Endodermal cell (in vitro differentiated cells): ENCODE results near the gene PRKAB2. TPM values are rescaled to one million over a fixed set of nuclear protein-coding genes. Genes with fewer than 3 reads are reported as not detected.
"Not testable (repeated sequence)": the region's sequence is repeated elsewhere in the genome, so short reads cannot be mapped to it uniquely, and the experiment has no call there.

Source experiments
- DNase-seq: peaks from one replicate; pipeline ENCODE4 v3.0.0-alpha.2; 2017
- H3K27ac ChIP-seq: 2 replicates; pipeline ENCODE4 v1.5.1; 2013; ENCODE audit warnings: mild to moderate bottlenecking, low read depth, low read length, moderate library complexity
- H3K27me3 ChIP-seq: 2 replicates; pipeline ENCODE4 v1.6.1; 2013; ENCODE audit warnings: mild to moderate bottlenecking, low read length, moderate library complexity; ENCODE audit not compliant: insufficient read depth, control insufficient read depth, poor library complexity, severe bottlenecking
- H3K36me3 ChIP-seq: 2 replicates; pipeline ENCODE4 v1.7.0; 2013; ENCODE audit warnings: mild to moderate bottlenecking, low read length, moderate library complexity; ENCODE audit not compliant: control insufficient read depth, insufficient read depth
- H3K4me1 ChIP-seq: one replicate; pipeline ENCODE4 v1.7.0; 2013; ENCODE audit warnings: low read length; ENCODE audit not compliant: control insufficient read depth, insufficient read depth
- H3K4me3 ChIP-seq: 2 replicates; pipeline ENCODE4 v1.5.1; 2013; ENCODE audit warnings: mild to moderate bottlenecking, low read length, moderate library complexity
- H3K9ac ChIP-seq: 2 replicates; pipeline ENCODE4 v1.6.1; 2013; ENCODE audit warnings: mild to moderate bottlenecking, low read length, moderate library complexity; ENCODE audit not compliant: poor library complexity, severe bottlenecking; ENCODE audit errors: extremely low read depth
- H3K9me3 ChIP-seq: 2 replicates; pipeline ENCODE4 v1.6.1; 2013; ENCODE audit warnings: mild to moderate bottlenecking, low read length, moderate library complexity; ENCODE audit not compliant: control insufficient read depth
- H3K27ac Mint-ChIP-seq: 2 replicates; pipeline ENCODE4 v1.8.0; 2020; ENCODE audit warnings: mixed read lengths
- H3K27me3 Mint-ChIP-seq: 2 replicates; pipeline ENCODE4 v1.8.0; 2021; ENCODE audit warnings: mild to moderate bottlenecking, mixed read lengths; ENCODE audit not compliant: insufficient read depth
- H3K36me3 Mint-ChIP-seq: 2 replicates; pipeline ENCODE4 v1.8.0; 2020; ENCODE audit warnings: low read depth, mixed read lengths
- H3K4me1 Mint-ChIP-seq: 2 replicates; pipeline ENCODE4 v1.8.0; 2020; ENCODE audit warnings: mixed read lengths
- H3K4me3 Mint-ChIP-seq: 2 replicates; pipeline ENCODE4 v1.8.0; 2020; ENCODE audit warnings: mild to moderate bottlenecking, moderate library complexity, mixed read lengths
- H3K9me3 Mint-ChIP-seq: 2 replicates; pipeline ENCODE4 v1.8.0; 2020; ENCODE audit warnings: mild to moderate bottlenecking, mixed read lengths
- WGBS, 2 experiments: methylation state at CpG; one replicate each; pipeline versions ENCODE4 v1.1.5 to v1.1.7; 2013; ENCODE audit warnings: missing lambda C conversion rate in 2 of 2, mixed read lengths in 1 of 2; ENCODE audit not compliant: insufficient coverage in 1 of 2, insufficient read length in 1 of 2; 5-methylcytosine and 5-hydroxymethylcytosine counted together
- total RNA-seq, 2 donors: library from RNA; stranded (reverse); fragmentation: NEBNext Ultra II Directional in 1 of 2; extraction: Animal tissue kit (Norgen Biotek cat#: 25700) in 1 of 2; gene quantifications; 2 replicates in 1 of 2; 3 replicates in 1 of 2; pipeline ENCODE4 v1.2.1, GENCODE V29; 2021
- TF ChIP-seq, protein P1 (sequence below): fragments of 200-600 bp; sonication (generic); conservative IDR thresholded peaks from 2 replicates; pipeline ENCODE4 v1.5.0; 2021; ENCODE audit warnings: antibody characterized with exemption, mild to moderate bottlenecking

Gene PRKAB2
- total RNA-seq, 2 donors from 2014 or later, result 50.5 to 83.5 TPM

DNA sequence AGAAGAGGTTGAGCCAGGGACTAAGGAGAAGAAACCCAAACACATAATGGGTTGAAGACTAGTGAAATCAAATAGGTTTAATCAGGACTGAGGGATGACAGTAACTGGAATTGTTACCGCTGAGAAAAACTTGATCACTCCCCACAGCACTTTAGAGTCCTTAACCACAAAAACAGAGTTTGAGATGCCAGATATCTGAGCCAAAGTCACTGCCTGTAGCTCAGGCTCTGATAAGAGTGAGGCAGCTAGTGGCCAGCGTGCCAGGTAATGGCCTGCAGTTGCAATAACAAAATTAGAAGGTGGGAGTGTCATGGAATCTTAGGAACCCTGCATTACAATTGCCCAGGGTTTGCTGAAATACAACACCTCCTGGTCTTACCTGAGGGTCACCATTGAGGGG lies 48.0 kb downstream of the PRKAB2 start:
- DNase-seq, result no peak
- H3K36me3 ChIP-seq, result no peaks in the 10 kb centered on the region
- no peak overlapping the region for H3K9ac ChIP-seq
- no peak overlapping the region for H3K4me3 Mint-ChIP-seq
- H3K9me3 Mint-ChIP-seq, result peaks cover 4% of the 10 kb centered on the region
- H3K36me3 Mint-ChIP-seq, result no peaks in the 10 kb centered on the region
- no peak overlapping the region for H3K27ac ChIP-seq
- peaks cover 5% of the 10 kb centered on the region for H3K4me1 ChIP-seq
- no peaks in the 10 kb centered on the region for H3K27me3 ChIP-seq
- no peaks in the 10 kb centered on the region for H3K9me3 ChIP-seq
- no peak overlapping the region for H3K27ac Mint-ChIP-seq
- 86 to 100% methylated on average over 1 to 2 of the region's 2 CpGs for WGBS, 2 experiments
- TF ChIP-seq, protein P1, sequence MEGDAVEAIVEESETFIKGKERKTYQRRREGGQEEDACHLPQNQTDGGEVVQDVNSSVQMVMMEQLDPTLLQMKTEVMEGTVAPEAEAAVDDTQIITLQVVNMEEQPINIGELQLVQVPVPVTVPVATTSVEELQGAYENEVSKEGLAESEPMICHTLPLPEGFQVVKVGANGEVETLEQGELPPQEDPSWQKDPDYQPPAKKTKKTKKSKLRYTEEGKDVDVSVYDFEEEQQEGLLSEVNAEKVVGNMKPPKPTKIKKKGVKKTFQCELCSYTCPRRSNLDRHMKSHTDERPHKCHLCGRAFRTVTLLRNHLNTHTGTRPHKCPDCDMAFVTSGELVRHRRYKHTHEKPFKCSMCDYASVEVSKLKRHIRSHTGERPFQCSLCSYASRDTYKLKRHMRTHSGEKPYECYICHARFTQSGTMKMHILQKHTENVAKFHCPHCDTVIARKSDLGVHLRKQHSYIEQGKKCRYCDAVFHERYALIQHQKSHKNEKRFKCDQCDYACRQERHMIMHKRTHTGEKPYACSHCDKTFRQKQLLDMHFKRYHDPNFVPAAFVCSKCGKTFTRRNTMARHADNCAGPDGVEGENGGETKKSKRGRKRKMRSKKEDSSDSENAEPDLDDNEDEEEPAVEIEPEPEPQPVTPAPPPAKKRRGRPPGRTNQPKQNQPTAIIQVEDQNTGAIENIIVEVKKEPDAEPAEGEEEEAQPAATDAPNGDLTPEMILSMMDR, result no peak
- H3K27me3 Mint-ChIP-seq, result no peaks in the 10 kb centered on the region
- H3K4me3 ChIP-seq, result no peak overlapping the region
- peaks cover 23% of the 10 kb centered on the region for H3K4me1 Mint-ChIP-seq

DNA sequence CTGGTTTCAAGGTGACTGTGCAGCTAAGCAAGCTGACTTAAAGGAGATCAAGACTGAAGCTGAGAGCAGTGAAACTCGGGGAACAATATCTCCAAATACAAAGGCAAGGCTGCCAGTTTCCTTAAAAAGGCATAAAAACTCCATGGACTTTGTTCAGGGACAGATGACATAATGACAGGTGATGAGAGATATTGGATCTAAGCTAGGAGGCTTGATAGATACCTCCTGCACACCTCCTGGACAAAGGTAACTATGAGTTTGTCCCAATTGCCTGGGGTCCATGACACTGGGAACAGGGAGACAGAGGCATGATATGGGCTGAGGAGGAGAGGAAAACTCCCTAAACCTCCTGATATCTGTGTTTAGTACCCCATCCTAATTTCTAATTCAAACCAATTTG lies 55.2 kb downstream of the PRKAB2 start:
- Histone ChIP-seq H3K27me3 (no peaks in the 10 kb centered on the region), H3K4me3 (no peak overlapping the region), H3K9me3 (no peaks in the 10 kb centered on the region), H3K36me3 (no peaks in the 10 kb centered on the region), H3K9ac (no peak overlapping the region), H3K4me1 (peaks cover 5% of the 10 kb centered on the region), H3K27ac (no peak overlapping the region)
- H3K27ac Mint-ChIP-seq, result no peak overlapping the region
- no peak for DNase-seq
- H3K27me3 Mint-ChIP-seq, result peaks cover 3% of the 10 kb centered on the region
- TF ChIP-seq, protein P1, result no peak
- no peaks in the 10 kb centered on the region for H3K36me3 Mint-ChIP-seq
- WGBS, 2 experiments, result 86 to 90% methylated on average over 1 of the region's 1 CpG
- peaks cover 19% of the 10 kb centered on the region for H3K4me1 Mint-ChIP-seq
- no peak overlapping the region for H3K4me3 Mint-ChIP-seq
- H3K9me3 Mint-ChIP-seq, result no peaks in the 10 kb centered on the region

DNA sequence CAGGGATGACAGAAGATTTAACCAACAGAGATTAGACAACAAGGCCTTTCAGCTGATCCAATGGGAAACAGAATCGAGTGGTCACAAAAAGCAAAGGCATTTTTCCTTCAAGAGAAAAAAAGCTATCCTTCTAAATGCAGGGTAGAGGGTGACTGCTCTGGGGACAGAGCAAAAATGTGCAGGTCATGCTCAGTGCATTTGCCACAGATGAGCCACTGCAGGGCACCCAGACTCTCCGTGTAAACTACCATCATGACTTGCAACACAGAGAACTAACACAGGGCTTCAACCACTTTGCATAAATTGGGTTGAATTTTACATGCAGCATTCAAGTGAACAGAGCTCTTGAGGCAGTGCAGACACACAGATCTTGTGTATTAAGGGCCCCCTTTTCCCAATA lies 56.8 kb downstream of the PRKAB2 start:
- no peak overlapping the region for H3K27ac Mint-ChIP-seq

DNA sequence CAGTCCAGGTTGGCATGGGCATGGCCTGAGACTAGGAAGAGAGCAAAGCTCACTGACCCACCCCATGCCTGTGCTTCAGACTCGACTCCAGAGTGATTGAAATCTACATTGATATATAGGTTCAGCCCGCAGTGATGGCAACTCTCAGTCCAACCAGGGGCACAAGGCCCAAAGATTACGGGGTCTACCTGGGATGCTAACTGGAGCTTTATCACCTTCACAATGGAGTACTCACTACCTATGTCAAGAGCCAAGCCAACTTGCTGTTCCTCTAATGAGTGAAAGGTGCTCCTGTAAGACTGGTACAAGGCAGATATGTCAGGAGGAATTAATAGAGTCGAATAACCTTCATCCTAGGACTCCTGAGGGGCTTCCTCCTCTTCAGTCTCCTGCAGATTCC lies 57.2 kb downstream of the PRKAB2 start:
- not testable (repeated sequence) for H3K9ac ChIP-seq, DNase-seq, H3K9me3 ChIP-seq, H3K27ac ChIP-seq, H3K27ac Mint-ChIP-seq, H3K27me3 ChIP-seq, H3K4me1 ChIP-seq, H3K36me3 ChIP-seq, H3K27me3 Mint-ChIP-seq, H3K4me1 Mint-ChIP-seq, H3K4me3 Mint-ChIP-seq, H3K4me3 ChIP-seq, H3K9me3 Mint-ChIP-seq, H3K36me3 Mint-ChIP-seq
- 90% methylated on average over 2 to 4 of the region's 4 CpGs for WGBS, 2 experiments

More for the DNA sequence above, 56.8 kb downstream of the PRKAB2 start:
- H3K4me1 Mint-ChIP-seq, result peaks cover 5% of the 10 kb centered on the region
- Histone ChIP-seq H3K9ac (no peak overlapping the region), H3K4me1 (peaks cover 3% of the 10 kb centered on the region), H3K27ac (no peak overlapping the region), H3K27me3 (no peaks in the 10 kb centered on the region), H3K9me3 (no peaks in the 10 kb centered on the region), H3K36me3 (no peaks in the 10 kb centered on the region), H3K4me3 (no peak overlapping the region)
- no peaks in the 10 kb centered on the region for H3K36me3 Mint-ChIP-seq
- TF ChIP-seq, protein P1, result no peak
- H3K27me3 Mint-ChIP-seq, result peaks cover 3% of the 10 kb centered on the region
- DNase-seq, result no peak
- H3K4me3 Mint-ChIP-seq, result no peak overlapping the region
- 82 to 93% methylated on average over 2 of the region's 2 CpGs for WGBS, 2 experiments
- no peaks in the 10 kb centered on the region for H3K9me3 Mint-ChIP-seq

DNA sequence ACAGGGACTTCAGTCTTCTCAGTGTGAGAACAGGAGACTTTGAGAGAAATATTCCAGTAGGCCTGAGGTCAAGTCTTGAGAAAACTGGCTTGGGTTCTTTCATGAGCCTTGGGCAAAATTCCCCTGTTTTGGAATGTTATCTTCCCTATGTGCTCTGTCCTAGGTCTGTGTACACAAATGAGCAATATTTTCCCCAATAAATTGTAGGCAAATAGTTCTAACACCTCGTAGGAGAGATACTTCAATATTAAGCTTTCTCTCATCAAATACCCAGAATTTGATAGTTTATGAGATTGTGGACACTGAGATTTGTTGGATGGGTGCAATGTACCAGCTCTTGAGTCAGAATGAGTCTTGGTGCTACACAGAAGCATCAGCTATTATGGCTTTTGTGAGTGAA lies 57.9 kb downstream of the PRKAB2 start:
- H3K9ac ChIP-seq, H3K9me3 ChIP-seq, H3K4me1 ChIP-seq, H3K27me3 ChIP-seq, H3K4me1 Mint-ChIP-seq, H3K27ac ChIP-seq, H3K36me3 Mint-ChIP-seq, H3K36me3 ChIP-seq, H3K27ac Mint-ChIP-seq, H3K27me3 Mint-ChIP-seq, H3K4me3 ChIP-seq, DNase-seq, H3K9me3 Mint-ChIP-seq, H3K4me3 Mint-ChIP-seq: not testable (repeated sequence)
- no CpG with 5 or more reads among the region's 1 CpG for WGBS, 2 experiments
